H54 (cell line): ENCODE results near the gene APOL4.
"Not testable (repeated sequence)": the region's sequence is repeated elsewhere in the genome, so short reads cannot be mapped to it uniquely, and the experiment has no call there.

Experiments
- DNase-seq: peaks from one replicate; pipeline ENCODE4 v3.0.0; 2011; ENCODE audit warnings: low spot score, mixed read lengths; ENCODE audit not compliant: insufficient read length
- FAIRE-seq: peaks from 3 replicates; lab custom pipeline; 2011; peaks lifted over from hg19 to GRCh38; lab: Jason Lieb, UNC
- POLR2A ChIP-seq: IDR thresholded peaks from 2 replicates; pipeline ENCODE4 v1.6.1; 2011; ENCODE audit warnings: low read depth, mild to moderate bottlenecking, low read length

APOL4 gene

GRCh38 chr22:36225333-36225922 lies 23.8 kb upstream of the APOL4 start:
- FAIRE-seq (no peak), DNase-seq (no peak)
- TF ChIP-seq POLR2A: no peak

GRCh38 chr22:36224245-36224644 lies 22.6 kb upstream of the APOL4 start:
- FAIRE-seq (no peak), DNase-seq (no peak)
- TF ChIP-seq POLR2A: no peak

GRCh38 chr22:36223504-36223903 lies 21.9 kb upstream of the APOL4 start:
- DNase-seq (no peak), FAIRE-seq (no peak)
- no peak for TF ChIP-seq POLR2A

- FAIRE-seq (no peak), DNase-seq (no peak)
- no peak for TF ChIP-seq POLR2A
Observed at GRCh38 chr22:36222887-36223450, 21.4 kb upstream of the APOL4 start.

DNA sequence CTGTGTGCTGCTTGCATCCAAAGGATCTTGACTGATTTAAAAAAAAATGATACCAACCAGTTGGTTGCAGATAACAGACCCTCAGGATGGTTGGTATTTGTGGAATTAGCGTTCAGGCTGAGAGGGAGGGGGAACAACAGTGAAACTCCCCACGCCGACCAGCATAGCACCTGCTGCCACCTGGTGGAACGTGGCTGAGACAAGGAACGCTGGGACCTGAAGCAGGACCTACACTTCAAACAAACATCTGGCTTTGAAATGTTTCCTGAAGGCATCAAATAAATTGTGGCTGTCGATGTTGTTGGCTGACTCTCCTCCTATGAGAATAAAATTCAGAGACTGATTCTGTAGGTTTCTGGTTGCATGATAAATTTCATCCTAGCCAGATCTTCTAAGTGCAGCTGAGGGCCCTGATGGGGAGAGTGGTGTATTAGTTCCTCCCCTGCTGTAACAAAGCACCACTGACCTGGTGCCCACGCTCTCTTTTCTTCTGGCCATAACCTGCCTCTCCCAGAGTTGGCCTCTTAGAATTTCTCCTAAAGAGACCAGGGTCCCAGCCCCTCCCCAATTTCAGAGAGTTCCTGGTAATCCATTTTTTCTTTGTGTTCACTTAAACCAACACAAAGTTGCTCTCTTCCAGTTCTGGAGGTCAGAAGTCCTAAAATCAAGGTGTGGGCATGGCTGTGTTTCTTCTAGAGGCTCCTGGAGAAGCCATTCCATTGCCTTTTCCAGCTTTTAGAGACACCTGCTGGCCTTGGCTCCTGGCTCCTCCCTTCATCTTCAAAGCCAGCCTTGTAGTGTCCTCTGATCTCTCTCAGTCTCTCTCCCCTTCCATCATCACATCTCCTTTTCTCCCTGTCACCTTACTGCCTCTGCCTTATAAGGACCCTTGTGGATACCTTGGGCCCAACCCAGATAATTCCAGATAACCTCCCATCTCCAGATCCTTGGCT lies 20.5 kb upstream of the APOL4 start:
- DNase-seq: no peak
- FAIRE-seq: peak; percentile 38
- no peak for TF ChIP-seq POLR2A

- FAIRE-seq (no peak), DNase-seq (no peak)
- TF ChIP-seq POLR2A: no peak
Observed at GRCh38 chr22:36220451-36220921, 18.9 kb upstream of the APOL4 start.

- no peak for TF ChIP-seq POLR2A
- FAIRE-seq: no peak
- no peak for DNase-seq
Observed at GRCh38 chr22:36218648-36219193, 17.1 kb upstream of the APOL4 start.

GRCh38 chr22:36215981-36216380 lies 14.4 kb upstream of the APOL4 start:
- TF ChIP-seq POLR2A: no peak
- FAIRE-seq (no peak), DNase-seq (no peak)

DNA sequence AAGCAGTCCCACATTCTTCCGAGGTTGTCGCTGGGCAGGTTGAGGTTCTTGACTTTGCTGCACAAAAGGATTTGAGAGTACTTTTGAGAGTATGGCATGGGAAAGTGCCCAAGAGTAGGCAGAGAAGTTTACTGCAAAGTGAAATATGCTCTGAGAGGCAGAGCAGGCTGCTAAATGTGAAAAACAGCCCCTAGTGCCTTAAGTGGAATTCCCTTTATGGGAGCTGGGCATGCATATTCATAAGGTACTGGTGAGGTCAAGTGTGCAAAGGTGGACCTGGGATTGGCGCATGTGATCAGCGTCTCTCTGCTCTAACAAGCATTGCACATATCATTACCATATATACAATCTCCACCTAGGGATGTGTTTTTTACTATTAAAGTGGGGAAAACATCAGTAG lies 12.0 kb upstream of the APOL4 start:
- FAIRE-seq: no peak
- TF ChIP-seq POLR2A: no peak

GRCh38 chr22:36212901-36213300 lies 11.3 kb upstream of the APOL4 start:
- no peak for FAIRE-seq
- DNase-seq: no peak
- TF ChIP-seq POLR2A: no peak

More for the DNA sequence above, 12.0 kb upstream of the APOL4 start:
- no peak for DNase-seq

GRCh38 chr22:36211237-36211861 lies 9.7 kb upstream of the APOL4 start:
- FAIRE-seq (no peak), DNase-seq (no peak)
- no peak for TF ChIP-seq POLR2A

GRCh38 chr22:36210224-36210623 lies 8.6 kb upstream of the APOL4 start:
- DNase-seq (no peak), FAIRE-seq (no peak)
- no peak for TF ChIP-seq POLR2A

DNA sequence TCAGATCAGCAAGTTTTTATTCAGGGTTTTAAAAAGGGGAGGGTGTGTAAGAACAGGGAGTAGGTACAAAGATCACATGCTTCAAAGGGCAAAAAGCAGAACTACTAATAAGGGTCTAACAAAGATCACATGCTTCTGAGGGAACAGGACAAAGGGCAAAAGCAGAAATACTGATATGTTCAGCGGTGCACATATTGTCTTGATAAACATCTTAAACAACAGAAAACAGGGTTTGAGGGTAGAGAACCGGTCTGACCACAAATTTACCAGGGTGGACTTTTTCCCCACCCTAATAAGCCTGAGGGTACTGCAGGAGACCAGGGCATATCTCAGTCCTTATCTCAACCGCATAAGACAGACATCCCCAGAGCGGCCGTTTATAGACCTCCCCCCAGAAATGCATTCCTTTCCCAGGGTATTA lies 7.9 kb upstream of the APOL4 start:
- DNase-seq, FAIRE-seq: not testable (repeated sequence)
